CD14-positive monocyte (primary cell): ENCODE results near the gene MAMSTR. TPM values are rescaled to one million over a fixed set of nuclear protein-coding genes. Genes with fewer than 3 reads are reported as not detected.

Source experiments
- DNase-seq, 3 donors: peaks; one replicate each; pipeline ENCODE4 v3.0.0-alpha.2; 2011 to 2022
- H2AFZ ChIP-seq: 2 replicates; pipeline ENCODE4 v1.6.0; 2012; ENCODE audit warnings: mild to moderate bottlenecking, low read depth, low read length, inconsistent platforms; ENCODE audit not compliant: insufficient read depth, poor library complexity, severe bottlenecking
- H3K27ac ChIP-seq, 2 donors: 1 replicate in 1 of 2; 2 replicates in 1 of 2; pipeline ENCODE4 v1.5.1; 2012 to 2013; ENCODE audit warnings: low read length in 2 of 2, control low read depth in 1 of 2, inconsistent platforms in 1 of 2, low read depth in 1 of 2, mild to moderate bottlenecking in 1 of 2
- H3K27me3 ChIP-seq, 2 donors: one replicate each; pipeline versions ENCODE4 v1.6.0 to v1.6.1; 2011 to 2013; ENCODE audit warnings: low read length in 2 of 2; ENCODE audit not compliant: control insufficient read depth in 2 of 2, insufficient read depth in 2 of 2
- H3K36me3 ChIP-seq, 2 donors: replicated peaks in 1 of 2; 1 replicate in 1 of 2; 2 replicates in 1 of 2; pipeline versions ENCODE4 v1.5.1 to v1.6.1; 2012 to 2013; ENCODE audit warnings: low read length in 2 of 2, control low read depth in 1 of 2, inconsistent platforms in 1 of 2, mild to moderate bottlenecking in 1 of 2; ENCODE audit not compliant: insufficient read depth in 2 of 2, control insufficient read depth in 1 of 2
- H3K4me1 ChIP-seq, 2 donors: 1 replicate in 1 of 2; 2 replicates in 1 of 2; pipeline versions ENCODE4 v1.5.1 to v1.6.1; 2012 to 2013; ENCODE audit warnings: low read length in 2 of 2, control low read depth in 1 of 2, inconsistent platforms in 1 of 2, mild to moderate bottlenecking in 1 of 2, moderate library complexity in 1 of 2; ENCODE audit not compliant: insufficient read depth in 2 of 2, control insufficient read depth in 1 of 2
- H3K4me2 ChIP-seq: replicated peaks from 2 replicates; pipeline ENCODE3; 2012; ENCODE audit warnings: low read length, moderate library complexity, mild to moderate bottlenecking; ENCODE audit not compliant: poor library complexity, severe bottlenecking; ENCODE audit errors: extremely low read depth
- H3K4me3 ChIP-seq, 3 experiments: fragments of 200-600 bp in 1 of 3; sonication (generic) in 1 of 3; replicated peaks in 1 of 3; 1 replicate in 2 of 3; 2 replicates in 1 of 3; pipeline ENCODE4 v1.5.1; 2011 to 2013; ENCODE audit warnings: low read length in 3 of 3, mild to moderate bottlenecking in 3 of 3, control low read depth in 2 of 3, low read depth in 2 of 3, inconsistent platforms in 1 of 3, moderate library complexity in 1 of 3
- H3K79me2 ChIP-seq: 2 replicates; pipeline ENCODE4 v1.6.0; 2012; ENCODE audit warnings: mild to moderate bottlenecking, control low read depth, inconsistent platforms, low read length, moderate library complexity; ENCODE audit not compliant: insufficient read depth
- H3K9ac ChIP-seq: 2 replicates; pipeline ENCODE4 v1.6.0; 2017; ENCODE audit warnings: low read length, mild to moderate bottlenecking; ENCODE audit not compliant: insufficient read depth, poor library complexity, severe bottlenecking
- H3K9me3 ChIP-seq, 2 donors: replicated peaks in 1 of 2; 1 replicate in 1 of 2; 2 replicates in 1 of 2; pipeline versions ENCODE4 v1.5.1 to v1.6.1; 2012 to 2013; ENCODE audit warnings: low read length in 2 of 2, control low read depth in 1 of 2; ENCODE audit not compliant: control insufficient read depth in 1 of 2, insufficient read depth in 1 of 2
- H4K20me1 ChIP-seq: 2 replicates; pipeline ENCODE4 v1.6.0; 2012; ENCODE audit warnings: mild to moderate bottlenecking, low read length, control low read depth, moderate library complexity; ENCODE audit not compliant: insufficient read depth
- H3K27ac Mint-ChIP-seq, 7 donors: one replicate each; pipeline ENCODE4 v1.8.0; 2020; ENCODE audit warnings: mild to moderate bottlenecking in 7 of 7, mixed read lengths in 7 of 7, moderate library complexity in 6 of 7, inconsistent platforms in 2 of 7
- H3K27me3 Mint-ChIP-seq, 3 donors: one replicate each; pipeline ENCODE4 v1.8.0; 2021 to 2022; ENCODE audit warnings: low read depth in 3 of 3, mild to moderate bottlenecking in 3 of 3, mixed read lengths in 3 of 3, moderate library complexity in 3 of 3, inconsistent platforms in 1 of 3
- H3K36me3 Mint-ChIP-seq, 2 donors: one replicate each; pipeline ENCODE4 v1.8.0; 2020; ENCODE audit warnings: mixed read lengths in 2 of 2, inconsistent platforms in 1 of 2, mild to moderate bottlenecking in 1 of 2
- H3K4me1 Mint-ChIP-seq: one replicate; pipeline ENCODE4 v1.8.0; 2020; ENCODE audit warnings: mild to moderate bottlenecking, mixed read lengths
- H3K4me3 Mint-ChIP-seq, 2 donors: one replicate each; pipeline ENCODE4 v1.8.0; 2020; ENCODE audit warnings: mild to moderate bottlenecking in 2 of 2, mixed read lengths in 2 of 2, moderate library complexity in 1 of 2
- H3K9me3 Mint-ChIP-seq, 7 donors: one replicate each; pipeline ENCODE4 v1.8.0; 2020 to 2022; ENCODE audit warnings: mixed read lengths in 7 of 7, mild to moderate bottlenecking in 6 of 7, moderate library complexity in 6 of 7, inconsistent platforms in 2 of 7
- WGBS: methylation state at CpG from one replicate; pipeline ENCODE4 v1.1.5; 2013; ENCODE audit warnings: missing lambda C conversion rate; ENCODE audit not compliant: insufficient coverage; 5-methylcytosine and 5-hydroxymethylcytosine counted together
- intact Hi-C, 2 donors: fragments of 100-400 bp; cut with micrococcal nuclease; formaldehyde crosslinking; loops; one replicate each; pipeline versions ENCODE4 v1.15.0 to v1.15.1; 2023
- polyA plus RNA-seq, 3 donors: library from polyadenylated mRNA; depleted of rRNA in 1 of 3; unstranded in 2 of 3; stranded (reverse) in 1 of 3; fragments of 300-500 nt in 2 of 3; fragments of >200 nt in 1 of 3; fragmentation: Illumina TruSeq in 2 of 3; gene quantifications; 1 replicate in 2 of 3; 2 replicates in 1 of 3; pipeline ENCODE4 v1.2.3, GENCODE V29; 2012 to 2021
- TF ChIP-seq, protein P1 (sequence below): fragments of 200-600 bp; IDR thresholded peaks from one replicate; pipeline ENCODE4 v1.8.0; 2022; ENCODE audit warnings: antibody characterized with exemption, mild to moderate bottlenecking

Gene MAMSTR
- polyA plus RNA-seq, 3 donors = 0.07 TPM; not detected in 2

DNA sequence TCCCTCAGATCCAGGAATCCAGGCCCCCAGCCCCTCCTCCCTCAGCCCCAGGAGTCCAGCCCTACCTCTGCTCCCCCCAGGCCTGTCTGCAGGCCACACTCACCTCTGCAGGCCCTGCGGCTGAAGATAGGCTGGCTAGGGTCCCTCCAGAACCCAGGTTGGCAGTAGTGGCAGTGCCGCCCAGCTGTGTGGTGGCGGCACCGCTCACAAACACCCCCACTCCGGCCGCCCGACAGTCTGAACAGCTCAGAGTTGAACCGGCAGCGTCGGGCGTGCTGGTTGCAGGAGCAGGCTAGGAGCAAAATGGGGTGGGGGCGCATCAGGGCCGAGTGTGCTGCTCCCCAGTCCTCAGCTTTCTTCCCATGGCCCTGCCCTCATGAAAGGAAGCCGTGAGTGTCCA, 55.0 kb downstream of the MAMSTR start:
- Histone ChIP-seq H3K9ac (no peak overlapping the region), H3K9me3 (no peaks in the 10 kb centered on the region), H2AFZ (no peak overlapping the region), H3K4me1 (peaks cover 18 to 21% of the 10 kb centered on the region in 2 donors), H3K27ac (no peak overlapping the region), H4K20me1 (no peaks in the 10 kb centered on the region), H3K4me2 (no peak overlapping the region), H3K79me2 (no peaks in the 10 kb centered on the region), H3K4me3 (no peak overlapping the region), H3K36me3 (no peaks in the 10 kb centered on the region), H3K27me3 (no peaks in the 10 kb centered on the region)
- intact Hi-C loops = no loop called here
- H3K36me3 Mint-ChIP-seq = no peaks in the 10 kb centered on the region
- no peak overlapping the region for H3K27ac Mint-ChIP-seq
- peaks cover 0 to 2% (median 2%) of the 10 kb centered on the region in 3 donors for H3K27me3 Mint-ChIP-seq
- peaks cover 16% of the 10 kb centered on the region for H3K4me1 Mint-ChIP-seq
- 95% methylated on average over 11 of the region's 14 CpGs for WGBS
- TF ChIP-seq, protein P1, sequence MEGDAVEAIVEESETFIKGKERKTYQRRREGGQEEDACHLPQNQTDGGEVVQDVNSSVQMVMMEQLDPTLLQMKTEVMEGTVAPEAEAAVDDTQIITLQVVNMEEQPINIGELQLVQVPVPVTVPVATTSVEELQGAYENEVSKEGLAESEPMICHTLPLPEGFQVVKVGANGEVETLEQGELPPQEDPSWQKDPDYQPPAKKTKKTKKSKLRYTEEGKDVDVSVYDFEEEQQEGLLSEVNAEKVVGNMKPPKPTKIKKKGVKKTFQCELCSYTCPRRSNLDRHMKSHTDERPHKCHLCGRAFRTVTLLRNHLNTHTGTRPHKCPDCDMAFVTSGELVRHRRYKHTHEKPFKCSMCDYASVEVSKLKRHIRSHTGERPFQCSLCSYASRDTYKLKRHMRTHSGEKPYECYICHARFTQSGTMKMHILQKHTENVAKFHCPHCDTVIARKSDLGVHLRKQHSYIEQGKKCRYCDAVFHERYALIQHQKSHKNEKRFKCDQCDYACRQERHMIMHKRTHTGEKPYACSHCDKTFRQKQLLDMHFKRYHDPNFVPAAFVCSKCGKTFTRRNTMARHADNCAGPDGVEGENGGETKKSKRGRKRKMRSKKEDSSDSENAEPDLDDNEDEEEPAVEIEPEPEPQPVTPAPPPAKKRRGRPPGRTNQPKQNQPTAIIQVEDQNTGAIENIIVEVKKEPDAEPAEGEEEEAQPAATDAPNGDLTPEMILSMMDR = no peak
- H3K9me3 Mint-ChIP-seq = peaks cover 0 to 5% (median under 1%) of the 10 kb centered on the region in 7 donors
- no peak for DNase-seq
- H3K4me3 Mint-ChIP-seq = no peak overlapping the region

DNA sequence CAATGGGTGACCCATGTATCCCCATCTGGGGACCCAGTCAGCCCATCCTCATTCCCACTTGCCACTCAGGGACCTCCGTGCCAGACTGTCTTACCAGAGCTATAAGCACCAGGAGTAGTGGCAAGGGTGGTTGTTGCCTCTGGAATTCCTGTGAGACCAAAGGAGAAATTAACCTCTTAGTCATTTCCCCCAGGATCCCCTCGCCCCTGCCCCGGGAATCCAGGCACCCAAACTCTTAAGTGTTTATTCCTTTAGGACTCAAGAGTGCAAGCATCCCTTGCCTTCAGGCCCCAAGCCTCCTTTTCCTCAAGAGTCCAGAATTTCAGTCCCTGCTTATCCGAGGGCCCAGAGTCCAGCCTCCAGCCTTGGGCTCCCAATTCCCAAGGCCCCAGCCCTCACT, 55.9 kb downstream of the MAMSTR start:
- no peak overlapping the region for H3K27ac ChIP-seq
- H3K27me3 Mint-ChIP-seq = peaks cover 0 to 2% (median 2%) of the 10 kb centered on the region in 3 donors
- H3K4me2 ChIP-seq = no peak overlapping the region
- H3K4me3 Mint-ChIP-seq = no peak overlapping the region
- peaks cover 18 to 22% of the 10 kb centered on the region in 2 donors for H3K4me1 ChIP-seq
- H3K4me3 ChIP-seq = no peak overlapping the region
- peaks cover 0 to 3% (median 0%) of the 10 kb centered on the region in 7 donors for H3K9me3 Mint-ChIP-seq
- no peaks in the 10 kb centered on the region for H3K9me3 ChIP-seq
- DNase-seq = no peak
- H3K36me3 Mint-ChIP-seq = no peaks in the 10 kb centered on the region
- TF ChIP-seq, protein P1 = no peak
- H3K27me3 ChIP-seq = no peaks in the 10 kb centered on the region
- no peak overlapping the region for H3K27ac Mint-ChIP-seq
- no peak overlapping the region for H2AFZ ChIP-seq
- H3K4me1 Mint-ChIP-seq = peaks cover 16% of the 10 kb centered on the region
- H3K9ac ChIP-seq = no peak overlapping the region
- H4K20me1 ChIP-seq = no peaks in the 10 kb centered on the region
- WGBS = 93% methylated on average over 3 of the region's 4 CpGs
- no peaks in the 10 kb centered on the region for H3K79me2 ChIP-seq
- intact Hi-C loops = no loop called here
- no peaks in the 10 kb centered on the region for H3K36me3 ChIP-seq

Other genes with a start within 250 kb of the MAMSTR start
- gene LMTK3, start 207.9 kb downstream of the MAMSTR start, polyA plus RNA-seq = under 1 TPM in 1 of 3 donors, not detected in 2; 0.08 TPM
- under 1 TPM in 2 of 3 donors, not detected in 1; 0.09 to 0.40 TPM for gene SULT2B1, start 167.6 kb downstream of the MAMSTR start, polyA plus RNA-seq
- gene SPACA4, start 113.0 kb downstream of the MAMSTR start, polyA plus RNA-seq = not detected
- not detected for gene FAM83E, start 104.6 kb downstream of the MAMSTR start, polyA plus RNA-seq
- 1,000 to 10,000 TPM in 1 of 3 donors, 100 to 1,000 TPM in 2; 803 to 1,540 (median 892) TPM for gene RPL18, start 100.5 kb downstream of the MAMSTR start, polyA plus RNA-seq
- gene SPHK2, start 100.2 kb downstream of the MAMSTR start, polyA plus RNA-seq = 1 to 10 TPM; 8.5 to 9.4 (median 9.1) TPM
- 10 to 100 TPM; 12.8 to 22.3 (median 17.5) TPM for gene DBP, start 82.3 kb downstream of the MAMSTR start, polyA plus RNA-seq
- 1 to 10 TPM; 1.1 to 4.9 (median 1.8) TPM for gene CA11, start 73.5 kb downstream of the MAMSTR start, polyA plus RNA-seq
- under 1 TPM in 1 of 3 donors, not detected in 2; 0.44 TPM for gene NTN5, start 46.7 kb downstream of the MAMSTR start, polyA plus RNA-seq
- gene FUT2, start 23.8 kb downstream of the MAMSTR start, polyA plus RNA-seq = not detected
- 1 to 10 TPM in 1 of 3 donors, not detected in 2; 1.2 TPM for gene RASIP1, start 20.9 kb upstream of the MAMSTR start, polyA plus RNA-seq
- gene IZUMO1, start 27.2 kb upstream of the MAMSTR start, polyA plus RNA-seq = not detected
- under 1 TPM in 1 of 3 donors, not detected in 2; 0.03 TPM for gene FUT1, start 32.9 kb upstream of the MAMSTR start, polyA plus RNA-seq
- gene FGF21, start 35.8 kb upstream of the MAMSTR start, polyA plus RNA-seq = not detected
- gene BCAT2, start 91.3 kb upstream of the MAMSTR start, polyA plus RNA-seq = 10 to 100 TPM; 14.1 to 17.0 (median 16.0) TPM
- gene HSD17B14, start 116.8 kb upstream of the MAMSTR start, polyA plus RNA-seq = not detected
- 1 to 10 TPM in 2 of 3 donors, under 1 TPM in 1; 0.69 to 1.5 (median 1.1) TPM for gene PLEKHA4, start 148.9 kb upstream of the MAMSTR start, polyA plus RNA-seq
- gene PPP1R15A, start 152.7 kb upstream of the MAMSTR start, polyA plus RNA-seq = 100 to 1,000 TPM; 127 to 745 (median 169) TPM
- gene TULP2, start 179.0 kb upstream of the MAMSTR start, polyA plus RNA-seq = not detected
- gene NUCB1, start 180.6 kb upstream of the MAMSTR start, polyA plus RNA-seq = 100 to 1,000 TPM in 2 of 3 donors, 10 to 100 TPM in 1; 80.9 to 178 (median 108) TPM
- gene DHDH, start 214.0 kb upstream of the MAMSTR start, polyA plus RNA-seq = under 1 TPM in 1 of 3 donors, not detected in 2; 0.38 TPM
- gene BAX, start 235.2 kb upstream of the MAMSTR start, polyA plus RNA-seq = 100 to 1,000 TPM in 1 of 3 donors, 10 to 100 TPM in 2; 69.2 to 135 (median 80.5) TPM
- gene FTL, start 245.6 kb upstream of the MAMSTR start, polyA plus RNA-seq = over 10,000 TPM in 2 of 3 donors, 1,000 to 10,000 TPM in 1; 4,468 to 26,681 (median 23,650) TPM